Adipocyte (in vitro differentiated cells): Measurements from ENCODE around the gene ATAD3A.
"Not testable (repeated sequence)": the region's sequence is repeated elsewhere in the genome, so short reads cannot be mapped to it uniquely, and the experiment has no call there.

Experiments used
- DNase-seq: peaks from one replicate; pipeline ENCODE4 v3.0.0-alpha.2; 2015; ENCODE audit warnings: low read depth
- H3K27me3 ChIP-seq: replicated peaks from 2 replicates; pipeline ENCODE4 v1.7.0; 2013; ENCODE audit warnings: mild to moderate bottlenecking, low read length, moderate library complexity; ENCODE audit not compliant: control insufficient read depth, insufficient read depth
- H3K36me3 ChIP-seq: 2 replicates; pipeline ENCODE4 v1.7.0; 2013; ENCODE audit warnings: low read length, mild to moderate bottlenecking, moderate library complexity; ENCODE audit not compliant: control insufficient read depth, insufficient read depth, severe bottlenecking
- H3K4me1 ChIP-seq: 2 replicates; pipeline ENCODE4 v1.7.0; 2013; ENCODE audit warnings: mild to moderate bottlenecking, low read length, moderate library complexity; ENCODE audit not compliant: control insufficient read depth, insufficient read depth
- H3K4me3 ChIP-seq: 2 replicates; pipeline ENCODE4 v1.7.0; 2013; ENCODE audit warnings: mild to moderate bottlenecking, low read length, moderate library complexity
- H3K9ac ChIP-seq: 2 replicates; pipeline ENCODE4 v1.7.0; 2013; ENCODE audit warnings: mild to moderate bottlenecking, low read length, moderate library complexity
- H3K9me3 ChIP-seq: 2 replicates; pipeline ENCODE4 v1.7.0; 2013; ENCODE audit warnings: mild to moderate bottlenecking, low read length, moderate library complexity; ENCODE audit not compliant: control insufficient read depth

The ATAD3A gene

DNA sequence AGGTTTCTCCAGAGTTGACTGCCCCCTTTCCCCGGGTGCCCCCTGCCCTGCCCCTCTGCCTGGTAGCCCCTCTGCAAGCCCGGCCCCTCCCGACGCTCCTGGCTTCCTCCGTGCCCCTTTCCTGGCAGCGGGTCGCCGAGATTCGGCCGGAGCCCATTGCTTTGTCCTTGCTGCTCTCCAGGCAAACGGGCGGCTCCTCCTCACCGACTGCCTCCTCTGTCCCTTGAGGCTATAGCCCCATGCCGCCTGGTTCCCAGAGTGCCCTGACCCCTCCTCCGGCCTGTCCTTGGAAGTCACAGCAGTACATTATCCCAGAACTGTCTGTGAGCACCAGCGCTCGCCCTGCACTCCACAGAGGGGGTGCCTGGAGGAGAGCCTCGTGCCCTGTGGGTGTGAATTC is 1.7 kb downstream of the ATAD3A start:
- not testable (repeated sequence) for H3K4me3 ChIP-seq, H3K27me3 ChIP-seq, H3K9me3 ChIP-seq, H3K4me1 ChIP-seq, H3K9ac ChIP-seq, DNase-seq
- H3K36me3 ChIP-seq, result peaks cover 14% of the 10 kb centered on the region

DNA sequence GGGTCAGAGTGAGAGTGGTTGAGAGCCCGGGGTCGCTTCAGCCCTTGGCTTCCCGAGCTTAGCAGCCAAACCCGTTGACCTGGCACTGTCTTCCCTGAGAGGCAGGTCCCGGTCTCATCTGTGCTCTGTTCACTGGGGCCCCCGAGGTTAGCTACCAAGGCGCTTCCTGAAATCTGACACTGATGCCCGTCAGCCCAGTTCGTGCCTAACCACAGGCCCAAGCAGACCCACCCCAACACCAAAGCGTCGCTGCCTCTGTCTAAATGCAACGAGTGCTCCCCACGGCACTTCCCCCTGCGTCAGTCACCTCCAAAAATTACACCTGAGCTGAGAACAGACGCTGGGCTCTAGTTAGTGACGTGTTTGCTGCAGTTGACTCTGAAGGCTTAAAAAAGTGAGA is 2.4 kb downstream of the ATAD3A start:
- H3K9me3 ChIP-seq, H3K4me1 ChIP-seq, H3K9ac ChIP-seq, H3K4me3 ChIP-seq, DNase-seq, H3K27me3 ChIP-seq: not testable (repeated sequence)
- peaks cover 14% of the 10 kb centered on the region for H3K36me3 ChIP-seq

GRCh38 chr1:1516923-1517322 is 5.0 kb downstream of the ATAD3A start:
- DNase-seq, H3K4me1 ChIP-seq, H3K27me3 ChIP-seq, H3K9ac ChIP-seq, H3K9me3 ChIP-seq, H3K4me3 ChIP-seq: not testable (repeated sequence)
- H3K36me3 ChIP-seq, result peaks cover 27% of the 10 kb centered on the region

DNA sequence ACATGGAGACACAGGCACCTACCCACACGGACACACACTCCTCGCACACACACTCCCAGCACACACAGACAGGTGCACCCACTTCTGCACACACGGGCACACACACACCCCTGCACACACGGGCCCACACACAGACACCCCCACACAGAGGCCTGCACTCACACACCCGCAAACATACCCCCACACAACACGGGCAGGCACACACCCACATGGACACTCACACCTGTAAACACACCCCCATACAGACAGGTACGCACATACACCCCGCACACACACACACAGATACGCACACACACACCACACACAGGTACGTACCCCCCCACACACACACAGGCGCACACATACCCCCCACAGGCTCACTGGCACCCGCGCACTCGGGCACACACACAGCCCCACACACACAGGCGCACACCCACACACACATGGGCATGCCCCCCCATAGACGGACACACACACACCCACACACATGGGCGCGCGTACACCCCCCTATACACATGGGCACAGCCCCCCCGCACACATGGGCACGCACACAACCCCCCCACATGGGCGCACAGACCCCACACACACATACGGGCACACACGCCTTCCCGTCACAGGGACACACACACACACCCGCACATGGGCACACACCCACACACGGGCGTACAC is 6.1 kb downstream of the ATAD3A start:
- H3K36me3 ChIP-seq, result peaks cover 27% of the 10 kb centered on the region
- DNase-seq, result no peak
- no peaks in the 10 kb centered on the region for H3K4me1 ChIP-seq
- no peaks in the 10 kb centered on the region for H3K27me3 ChIP-seq
- H3K4me3 ChIP-seq, result no peak overlapping the region
- H3K9ac ChIP-seq, result no peak overlapping the region
- no peaks in the 10 kb centered on the region for H3K9me3 ChIP-seq

DNA sequence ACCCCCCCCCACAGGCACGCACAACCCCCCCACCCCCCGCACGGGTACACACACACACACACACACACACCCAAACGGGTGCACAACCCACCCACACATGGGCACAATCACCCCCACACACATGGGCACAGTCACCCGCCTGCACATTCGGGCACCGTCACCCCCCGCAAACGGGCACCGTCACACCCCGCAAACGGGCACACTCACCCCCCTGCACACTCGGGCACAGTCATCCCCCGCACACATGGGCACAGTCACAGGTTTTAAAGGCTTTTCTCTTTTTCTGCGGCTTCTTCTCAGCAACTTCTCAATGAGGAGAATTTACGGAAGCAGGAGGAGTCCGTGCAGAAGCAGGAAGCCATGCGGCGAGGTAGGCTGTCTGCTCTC is 6.7 kb downstream of the ATAD3A start:
- H3K27me3 ChIP-seq, H3K9ac ChIP-seq, H3K4me1 ChIP-seq, DNase-seq, H3K9me3 ChIP-seq, H3K4me3 ChIP-seq: not testable (repeated sequence)
- peaks cover 27% of the 10 kb centered on the region for H3K36me3 ChIP-seq

DNA sequence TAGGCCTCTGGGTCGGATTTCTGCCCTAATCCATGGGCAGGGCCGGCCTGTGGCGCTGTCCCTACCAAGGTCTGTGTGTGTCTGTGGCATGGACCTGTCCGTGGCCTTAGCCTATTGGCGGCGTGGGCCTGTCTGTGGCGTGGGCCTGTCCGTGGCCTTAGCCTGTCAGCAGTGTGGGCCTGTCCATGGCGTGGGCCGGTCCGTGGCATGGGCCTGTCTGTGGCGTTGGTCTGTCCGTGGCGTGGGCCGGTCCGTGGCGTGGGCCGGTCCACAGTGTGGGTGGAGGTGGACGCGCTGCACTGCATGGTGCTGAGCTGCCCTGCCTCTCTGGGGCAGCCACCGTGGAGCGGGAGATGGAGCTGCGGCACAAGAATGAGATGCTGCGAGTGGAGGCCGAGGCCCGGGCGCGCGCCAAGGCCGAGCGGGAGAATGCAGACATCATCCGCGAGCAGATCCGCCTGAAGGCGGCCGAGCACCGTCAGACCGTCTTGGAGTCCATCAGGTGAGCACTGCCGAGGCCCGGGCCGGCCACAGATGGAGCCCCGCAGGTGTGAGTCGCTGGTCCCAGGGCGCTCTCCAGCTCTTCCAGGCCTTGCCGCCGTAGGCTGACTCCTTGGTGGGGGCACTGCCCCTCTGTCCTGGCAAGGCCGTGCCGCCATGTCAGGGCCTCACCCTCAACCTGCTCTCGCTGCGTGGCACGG is 8.0 kb downstream of the ATAD3A start:
- not testable (repeated sequence) for H3K4me1 ChIP-seq, H3K9ac ChIP-seq, H3K9me3 ChIP-seq, H3K4me3 ChIP-seq, H3K27me3 ChIP-seq, DNase-seq
- H3K36me3 ChIP-seq, result peaks cover 29% of the 10 kb centered on the region

GRCh38 chr1:1521331-1521730 is 9.4 kb downstream of the ATAD3A start:
- no peak overlapping the region for H3K9ac ChIP-seq
- H3K9me3 ChIP-seq, result no peaks in the 10 kb centered on the region
- no peaks in the 10 kb centered on the region for H3K27me3 ChIP-seq
- no peaks in the 10 kb centered on the region for H3K4me1 ChIP-seq
- no peak for DNase-seq
- H3K4me3 ChIP-seq, result no peak overlapping the region
- peaks cover 33% of the 10 kb centered on the region for H3K36me3 ChIP-seq

- not testable (repeated sequence) for H3K4me1 ChIP-seq, H3K9me3 ChIP-seq, DNase-seq, H3K9ac ChIP-seq, H3K27me3 ChIP-seq, H3K4me3 ChIP-seq
- peaks cover 33% of the 10 kb centered on the region for H3K36me3 ChIP-seq
Observed at GRCh38 chr1:1522536-1522935, 10.6 kb downstream of the ATAD3A start.

DNA sequence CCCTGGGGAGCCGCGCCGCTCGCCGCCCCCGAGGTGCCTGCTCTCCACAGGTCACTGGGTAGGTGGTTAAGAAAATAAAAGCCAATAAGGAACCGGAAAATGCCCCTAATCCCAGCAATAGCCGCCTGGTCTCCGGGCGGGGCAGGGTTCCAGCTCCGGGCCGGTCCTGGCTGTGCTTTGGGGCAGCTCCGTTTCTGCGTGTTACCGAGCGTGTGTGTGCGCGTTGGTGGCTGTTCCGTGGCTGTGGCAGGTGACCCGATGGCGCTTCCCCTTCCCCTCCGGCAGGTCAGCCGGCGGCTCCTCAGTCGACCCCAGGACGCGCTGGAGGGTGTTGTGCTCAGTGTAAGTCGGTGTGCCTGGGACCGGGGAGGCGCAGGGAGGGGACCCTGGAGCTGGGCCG is 11.3 kb downstream of the ATAD3A start:
- not testable (repeated sequence) for H3K4me1 ChIP-seq, DNase-seq, H3K27me3 ChIP-seq, H3K4me3 ChIP-seq, H3K9me3 ChIP-seq, H3K9ac ChIP-seq
- H3K36me3 ChIP-seq, result peaks cover 35% of the 10 kb centered on the region

DNA sequence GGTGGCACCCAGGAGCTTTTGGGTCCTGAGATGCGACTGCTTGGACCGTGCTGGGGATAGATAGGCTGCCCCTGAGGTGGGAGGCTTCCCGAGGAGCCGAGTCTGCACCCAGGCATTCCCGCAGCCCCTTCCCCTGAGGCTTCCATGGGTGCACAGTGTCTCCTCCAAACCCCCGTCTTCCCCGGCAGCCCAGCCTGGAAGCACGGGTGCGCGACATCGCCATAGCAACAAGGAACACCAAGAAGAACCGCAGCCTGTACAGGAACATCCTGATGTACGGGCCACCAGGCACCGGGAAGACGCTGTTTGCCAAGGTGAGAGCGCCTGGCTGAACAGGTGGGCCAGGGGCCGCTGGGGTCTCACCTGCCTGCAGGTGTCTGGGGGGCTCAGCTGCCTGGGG is 11.7 kb downstream of the ATAD3A start:
- H3K4me3 ChIP-seq, H3K4me1 ChIP-seq, DNase-seq, H3K9me3 ChIP-seq, H3K27me3 ChIP-seq, H3K9ac ChIP-seq: not testable (repeated sequence)
- H3K36me3 ChIP-seq, result peaks cover 38% of the 10 kb centered on the region

- DNase-seq, H3K9ac ChIP-seq, H3K4me3 ChIP-seq, H3K27me3 ChIP-seq, H3K4me1 ChIP-seq, H3K9me3 ChIP-seq: not testable (repeated sequence)
- peaks cover 48% of the 10 kb centered on the region for H3K36me3 ChIP-seq
Observed at GRCh38 chr1:1524750-1525383, 12.9 kb downstream of the ATAD3A start.
